Fibroblast of skin of scalp (primary cell): Measurements from ENCODE around the gene CFAP97D1.

Experiments
- DNase-seq: peaks from one replicate; pipeline ENCODE4 v3.0.0-alpha.2; 2013

Gene CFAP97D1

GRCh38 chr17:43799047-43799446, 18.8 kb downstream of the CFAP97D1 start:
- no peak for DNase-seq

- DNase-seq = no peak
Measured at GRCh38 chr17:43800736-43801135, 20.5 kb downstream of the CFAP97D1 start.

GRCh38 chr17:43801844-43802243, 21.6 kb downstream of the CFAP97D1 start:
- DNase-seq = no peak

DNA sequence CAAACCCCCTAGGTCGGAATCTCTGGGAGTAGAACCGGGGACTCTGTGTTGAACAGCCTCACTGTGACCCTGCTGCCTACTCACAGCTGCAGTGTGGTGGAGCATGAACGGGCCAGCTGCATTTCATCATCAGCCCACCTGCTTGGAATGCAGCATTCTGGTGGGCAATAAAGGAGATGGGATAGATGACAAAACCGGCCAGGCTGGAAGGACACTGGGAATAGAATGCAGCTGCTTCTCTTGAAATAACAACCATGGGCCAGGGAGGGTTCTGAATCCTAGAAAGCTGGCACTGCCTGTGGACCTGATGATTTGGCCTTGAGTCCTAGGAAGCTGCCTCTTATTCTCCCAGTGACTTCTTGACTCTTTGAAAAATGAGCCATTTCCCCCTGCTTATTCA, 23.5 kb downstream of the CFAP97D1 start:
- DNase-seq = no peak

DNA sequence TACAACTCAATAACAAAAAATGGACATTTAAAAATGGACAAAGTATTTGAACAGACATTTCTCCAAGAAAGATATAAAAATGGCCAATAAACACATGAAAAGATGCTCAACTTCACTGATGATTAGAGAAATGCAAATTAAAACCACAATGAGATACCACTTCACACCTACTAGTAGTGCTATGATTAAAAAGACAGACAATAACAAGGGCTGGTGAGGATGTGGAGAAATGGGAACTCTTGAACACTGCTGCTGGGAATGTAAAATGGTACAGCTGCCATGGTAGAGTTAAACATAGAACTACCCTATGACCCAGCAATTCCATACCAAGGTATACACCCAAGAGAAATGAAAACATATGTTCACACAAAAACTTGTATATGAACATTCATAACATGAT, 24.9 kb downstream of the CFAP97D1 start:
- DNase-seq = no peak

GRCh38 chr17:43808076-43808475, 27.8 kb downstream of the CFAP97D1 start:
- DNase-seq = no peak

DNA sequence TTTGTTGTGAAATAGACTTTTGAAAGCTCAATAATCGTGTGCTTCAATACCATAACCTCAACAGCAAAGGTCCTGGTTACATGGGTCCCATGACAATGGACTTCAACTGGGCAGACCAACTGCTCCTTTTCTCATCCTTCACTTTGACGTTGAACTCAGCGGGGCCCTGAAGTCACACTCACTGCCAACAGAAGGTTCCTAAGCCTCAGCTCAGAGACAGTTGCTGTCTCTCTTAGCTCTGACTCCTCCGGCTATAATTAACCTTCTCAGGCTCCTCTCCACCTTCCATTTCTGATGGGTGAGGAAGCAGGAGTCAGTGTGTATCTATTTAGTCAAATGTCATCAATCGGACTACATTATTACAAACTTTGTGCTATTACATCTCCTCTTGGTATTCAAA, 28.9 kb downstream of the CFAP97D1 start:
- no peak for DNase-seq

DNA sequence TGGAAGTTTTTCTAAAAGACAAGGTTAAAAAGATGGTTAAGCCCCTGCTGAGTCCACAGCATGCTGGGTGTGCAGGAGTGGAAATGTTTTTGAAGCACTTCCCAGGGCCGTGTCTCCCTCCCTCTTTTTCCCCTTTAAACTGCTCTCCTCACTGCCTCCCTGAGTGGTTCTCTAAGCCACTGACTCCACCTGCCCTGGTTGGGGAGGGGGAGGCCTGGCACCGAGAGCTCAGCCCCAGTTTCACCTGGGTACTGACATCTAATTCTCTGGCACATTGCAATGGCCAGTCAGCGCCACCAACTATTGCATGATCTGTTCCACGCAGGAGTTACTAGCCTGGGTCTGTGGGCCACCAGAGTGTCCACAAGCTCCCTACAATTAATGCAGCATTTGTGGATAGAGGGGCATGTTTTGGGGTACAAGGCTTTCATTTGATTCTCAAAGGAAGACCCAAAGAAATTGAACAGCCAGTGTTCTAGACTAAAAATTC, 30.0 kb downstream of the CFAP97D1 start:
- no peak for DNase-seq

GRCh38 chr17:43810823-43811222, 30.6 kb downstream of the CFAP97D1 start:
- no peak for DNase-seq

- no peak for DNase-seq
Measured at GRCh38 chr17:43812396-43813265, 32.4 kb downstream of the CFAP97D1 start.

GRCh38 chr17:43813386-43813785, 33.2 kb downstream of the CFAP97D1 start:
- DNase-seq = no peak

DNA sequence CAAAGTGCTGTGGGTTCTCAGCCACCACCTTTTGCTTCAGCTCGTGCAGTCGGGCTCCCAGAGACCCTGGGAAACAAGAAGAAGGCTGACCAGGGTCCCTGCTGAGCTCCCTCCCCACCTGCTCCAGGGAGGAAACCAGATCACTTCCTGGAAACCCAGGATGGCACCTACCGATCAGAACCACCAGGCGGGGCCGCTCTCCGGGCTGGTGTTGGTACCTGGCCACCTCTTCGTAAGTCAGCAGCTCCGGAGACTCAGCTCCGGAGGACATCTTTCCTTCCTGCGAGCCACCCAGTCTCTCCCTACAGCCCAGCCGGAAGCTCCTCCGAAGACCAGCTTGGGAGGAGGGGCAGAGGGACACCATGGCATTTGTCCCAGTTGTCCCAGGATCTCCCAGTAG, 33.8 kb downstream of the CFAP97D1 start:
- no peak for DNase-seq

DNA sequence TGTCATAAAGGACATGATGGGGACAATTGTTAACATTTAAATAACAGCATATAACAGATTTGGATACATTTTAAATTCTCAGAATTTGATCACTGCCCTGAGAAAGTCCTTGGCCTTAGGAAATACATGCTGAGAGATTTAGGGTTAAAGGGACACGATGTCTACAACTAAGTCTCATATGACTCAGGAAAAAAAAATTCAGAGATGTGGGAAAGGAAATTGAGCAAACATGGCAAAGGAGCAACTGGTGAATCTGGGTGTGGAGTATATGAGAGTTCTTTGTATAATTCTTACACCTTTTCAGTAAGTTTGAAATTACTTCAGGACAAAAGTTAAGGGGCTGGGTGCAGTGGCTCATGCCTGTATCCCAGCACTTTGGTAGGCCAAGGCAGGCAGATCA, 34.5 kb downstream of the CFAP97D1 start:
- peak; percentile 70 for DNase-seq

- no peak for DNase-seq
Measured at GRCh38 chr17:43816336-43817320, 36.4 kb downstream of the CFAP97D1 start.

DNA sequence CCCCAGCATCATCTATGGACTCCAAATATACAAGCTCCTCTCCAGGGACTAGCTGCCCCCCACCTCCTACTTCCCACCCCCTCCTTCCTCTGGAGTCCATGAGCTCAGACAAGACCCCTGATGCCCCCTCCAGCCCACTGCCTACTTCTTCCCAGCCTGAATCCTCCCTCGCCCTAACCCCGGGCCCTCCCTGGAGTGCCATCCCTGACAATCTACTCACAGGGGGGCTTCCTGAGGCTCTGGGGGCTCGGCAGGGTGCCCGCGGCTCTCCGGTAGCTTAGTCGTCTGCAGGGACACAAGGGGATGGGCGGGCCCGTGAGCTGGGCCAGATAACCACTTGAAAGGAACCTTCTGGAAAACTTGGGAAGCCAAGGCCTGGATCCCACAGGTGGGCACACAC, 37.6 kb downstream of the CFAP97D1 start:
- DNase-seq = no peak

GRCh38 chr17:43818966-43819365, 38.7 kb downstream of the CFAP97D1 start:
- DNase-seq = no peak

DNA sequence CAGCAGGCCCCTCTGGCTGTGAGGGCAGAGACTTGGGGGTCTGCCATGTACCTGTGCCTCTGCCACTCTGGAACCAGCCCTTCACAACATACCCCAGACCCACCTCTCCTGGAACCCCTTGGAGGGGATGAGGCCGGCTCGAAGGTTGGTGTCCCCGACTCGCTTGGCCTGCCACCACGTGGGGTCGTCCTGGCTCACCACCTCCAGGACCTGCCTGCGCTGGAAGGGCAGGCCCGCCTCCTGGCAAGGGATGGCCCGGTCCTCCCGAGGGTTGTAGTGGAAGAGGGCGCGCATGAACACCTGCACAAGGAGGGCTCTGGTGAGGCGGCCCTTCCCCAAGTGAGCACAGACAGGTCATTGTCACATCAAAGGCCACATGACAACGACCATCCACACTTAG, 40.5 kb downstream of the CFAP97D1 start:
- DNase-seq = no peak

DNA sequence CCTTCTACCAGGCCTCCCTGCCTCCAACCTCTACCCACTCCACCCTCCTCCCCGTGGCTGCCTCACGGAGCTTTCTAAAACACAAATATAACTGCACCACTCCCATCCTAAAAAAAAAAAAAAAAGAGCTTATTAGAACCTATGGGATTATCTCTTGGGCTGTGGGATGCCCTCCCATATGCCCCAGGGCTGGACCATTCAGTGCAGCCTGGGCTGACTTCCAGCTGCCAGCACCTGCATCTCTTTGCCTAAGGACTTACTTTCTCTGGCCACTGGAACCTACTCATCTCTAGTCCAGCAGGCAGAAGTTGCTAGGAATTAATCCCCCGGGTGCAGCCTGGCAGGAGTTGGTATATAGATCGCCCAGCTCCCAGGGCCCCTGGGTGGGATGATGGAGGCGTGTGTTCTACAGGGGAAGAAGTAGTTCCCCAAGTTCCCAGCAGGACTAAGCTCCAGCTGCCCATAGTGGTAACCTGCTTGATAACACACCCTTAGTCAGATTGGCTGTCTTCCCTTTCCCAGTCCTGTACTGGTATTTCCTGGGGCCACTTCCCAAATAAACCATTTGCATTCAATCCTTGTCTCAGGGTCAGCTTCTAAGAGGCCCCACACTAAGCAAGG, 42.4 kb downstream of the CFAP97D1 start:
- no peak for DNase-seq

DNA sequence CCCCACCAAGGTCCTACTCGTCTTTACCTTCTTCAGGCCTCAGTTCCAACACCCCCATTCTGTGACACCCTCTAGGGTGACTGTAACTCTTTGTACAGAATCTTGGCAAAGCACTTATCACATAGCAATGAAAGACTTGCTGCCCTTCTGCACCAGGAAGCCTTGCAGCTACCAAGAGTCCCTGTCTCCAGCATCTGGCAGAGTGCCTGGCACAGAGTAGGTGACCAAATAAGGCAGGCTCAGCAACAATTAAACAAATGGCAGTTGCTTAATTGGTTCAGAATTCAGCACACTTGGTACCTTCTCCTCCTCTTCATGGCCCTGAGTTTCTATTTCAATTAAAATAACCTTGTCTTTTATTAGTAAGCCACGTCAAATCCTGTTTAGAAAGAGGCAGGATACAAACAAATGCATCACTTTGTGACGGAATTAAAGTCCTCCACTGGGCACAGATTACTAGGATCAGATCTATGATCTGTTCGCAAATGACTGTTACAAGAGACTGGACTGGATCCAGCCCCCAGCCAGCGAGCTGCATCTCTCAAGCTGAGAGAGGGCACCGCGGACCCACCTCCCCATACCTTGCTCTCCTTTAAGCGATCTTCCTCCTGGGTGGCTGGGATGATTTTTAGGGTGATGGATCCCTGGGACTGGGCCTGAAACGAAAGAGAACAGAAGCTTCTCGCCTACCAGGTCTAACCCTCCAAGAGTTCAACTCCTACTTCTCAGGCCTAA, 43.3 kb downstream of the CFAP97D1 start:
- no peak for DNase-seq

DNA sequence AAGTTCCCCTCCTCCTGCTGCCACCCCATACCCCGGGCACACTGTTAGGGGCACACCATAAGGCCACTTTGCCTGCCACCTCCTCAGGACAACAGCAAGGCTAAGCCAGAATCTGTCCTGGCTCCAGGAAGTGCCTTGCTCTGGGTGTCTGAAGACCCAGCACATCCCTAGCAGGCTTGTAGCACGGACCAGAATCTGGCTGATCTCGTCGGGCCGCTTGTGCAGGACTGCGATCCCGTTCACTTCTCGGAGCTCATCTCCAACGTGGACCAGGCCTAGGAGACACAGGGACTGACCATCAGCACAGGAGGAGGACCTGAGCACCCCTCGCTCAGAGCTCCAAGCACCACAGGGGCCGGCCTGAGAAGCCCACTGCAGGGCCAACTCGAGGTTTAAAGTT, 45.3 kb downstream of the CFAP97D1 start:
- DNase-seq = no peak

- DNase-seq = no peak
Measured at GRCh38 chr17:43826206-43826605, 46.0 kb downstream of the CFAP97D1 start.

- DNase-seq = no peak
Measured at GRCh38 chr17:43827596-43827995, 47.4 kb downstream of the CFAP97D1 start.
